WTC11 (cell line): Measurements from ENCODE around the gene HECW1. TPM values are rescaled to one million over a fixed set of nuclear protein-coding genes. Genes with fewer than 3 reads are reported as not detected.

Source experiments
- ATAC-seq: fragments of 200-7000 bp; cut with Tn5 transposase; 2 replicates; pipeline ENCODE4 v1.10.0; 2021; ENCODE audit warnings: mild to moderate bottlenecking, moderate library complexity
- CTCF ChIA-PET: fragments of 300-600 bp; sonication (Branson Sonifier 250); formaldehyde crosslinking; loops from one replicate; lab custom pipeline; 2021; ENCODE audit warnings: antibody characterized with exemption; lab: Charles Lee
- POLR2A ChIA-PET: fragments of 350-600 bp; sonication (Branson Sonifier 250); formaldehyde crosslinking; loops from one replicate; lab custom pipeline; 2021; ENCODE audit warnings: antibody characterized with exemption; lab: Charles Lee
- DNase-seq: peaks from one replicate; pipeline ENCODE4 v3.0.0; 2021; ENCODE audit warnings: low spot score
- H3K27ac Mint-ChIP-seq: 2 replicates; pipeline ENCODE4 v1.8.0; 2021; ENCODE audit warnings: mixed read lengths
- H3K27me3 Mint-ChIP-seq: 2 replicates; pipeline ENCODE4 v1.8.0; 2021; ENCODE audit warnings: low read depth, mild to moderate bottlenecking, moderate library complexity, mixed read lengths
- H3K36me3 Mint-ChIP-seq: 2 replicates; pipeline ENCODE4 v1.8.0; 2021; ENCODE audit warnings: mixed read lengths
- H3K4me1 Mint-ChIP-seq: 2 replicates; pipeline ENCODE4 v1.8.0; 2022; ENCODE audit warnings: mixed read lengths
- H3K4me3 Mint-ChIP-seq: 2 replicates; pipeline ENCODE4 v1.8.0; 2021; ENCODE audit warnings: mild to moderate bottlenecking, moderate library complexity, mixed read lengths
- H3K9me3 Mint-ChIP-seq: 2 replicates; pipeline ENCODE4 v1.8.0; 2021; ENCODE audit warnings: mixed read lengths
- AR ChIP-seq: fragments of 250-450 bp; sonication (Bioruptor Pico); IDR thresholded peaks from 2 replicates; pipeline ENCODE4 v1.9.0; 2021; ENCODE audit warnings: mild to moderate bottlenecking
- EMX1 ChIP-seq: fragments of 250-450 bp; sonication (Bioruptor Pico); IDR thresholded peaks from 2 replicates; pipeline ENCODE4 v1.8.0; 2021; ENCODE audit warnings: mild to moderate bottlenecking
- ETV6 ChIP-seq: sonication (generic); formaldehyde crosslinking; IDR thresholded peaks from 2 replicates; pipeline ENCODE4 v1.8.1; 2022; ENCODE audit warnings: mild to moderate bottlenecking, missing genetic modification reagents
- FOXP1 ChIP-seq: sonication (generic); formaldehyde crosslinking; IDR thresholded peaks from 2 replicates; pipeline ENCODE4 v1.8.0; 2022; ENCODE audit warnings: missing genetic modification reagents, mild to moderate bottlenecking, moderate library complexity, borderline replicate concordance
- GRHL2 ChIP-seq: fragments of 250-450 bp; sonication (Bioruptor Pico); IDR thresholded peaks from 2 replicates; pipeline ENCODE4 v1.8.0; 2022; ENCODE audit warnings: mild to moderate bottlenecking, moderate library complexity; ENCODE audit not compliant: insufficient replicate concordance, severe bottlenecking
- KAT7 ChIP-seq: sonication (generic); formaldehyde crosslinking; IDR thresholded peaks from 2 replicates; pipeline ENCODE4 v1.8.1; 2023; ENCODE audit warnings: missing genetic modification reagents, mild to moderate bottlenecking, borderline replicate concordance
- MYBL2 ChIP-seq: sonication (generic); formaldehyde crosslinking; IDR thresholded peaks from 2 replicates; pipeline ENCODE4 v1.8.1; 2023; ENCODE audit warnings: mild to moderate bottlenecking, moderate library complexity, missing genetic modification reagents
- NFYB ChIP-seq: sonication (generic); formaldehyde crosslinking; conservative IDR thresholded peaks from 2 replicates; pipeline ENCODE4 v1.8.0; 2022; ENCODE audit warnings: low read depth, missing genetic modification reagents
- SOX15 ChIP-seq: fragments of 250-450 bp; sonication (Bioruptor Pico); IDR thresholded peaks from 2 replicates; pipeline ENCODE4 v1.9.0; 2021; ENCODE audit warnings: mild to moderate bottlenecking
- TCF7 ChIP-seq: sonication (generic); formaldehyde crosslinking; IDR thresholded peaks from 2 replicates; pipeline ENCODE4 v1.8.0; 2022; ENCODE audit warnings: mild to moderate bottlenecking, low read depth, missing genetic modification reagents, moderate library complexity
- TEAD1 ChIP-seq: sonication (generic); formaldehyde crosslinking; IDR thresholded peaks from 2 replicates; pipeline ENCODE4 v1.8.0; 2022; ENCODE audit warnings: mild to moderate bottlenecking, missing genetic modification reagents
- USF2 ChIP-seq: sonication (generic); formaldehyde crosslinking; IDR thresholded peaks from 2 replicates; pipeline ENCODE4 v1.8.1; 2023; ENCODE audit warnings: mild to moderate bottlenecking, missing genetic modification reagents, moderate library complexity
- ZBTB21 ChIP-seq: sonication (generic); formaldehyde crosslinking; IDR thresholded peaks from 2 replicates; pipeline ENCODE4 v1.8.1; 2023; ENCODE audit warnings: mild to moderate bottlenecking, missing genetic modification reagents, borderline replicate concordance
- ZNF232 ChIP-seq: sonication (generic); formaldehyde crosslinking; IDR thresholded peaks from 2 replicates; pipeline ENCODE4 v1.8.0; 2022; ENCODE audit warnings: mild to moderate bottlenecking, missing genetic modification reagents
- ZNF263 ChIP-seq: sonication (generic); formaldehyde crosslinking; IDR thresholded peaks from 2 replicates; pipeline ENCODE4 v1.8.1; 2022; ENCODE audit warnings: low read depth, mild to moderate bottlenecking, moderate library complexity, missing genetic modification reagents
- ZNF423 ChIP-seq: fragments of 250-450 bp; sonication (Bioruptor Pico); IDR thresholded peaks from 2 replicates; pipeline ENCODE4 v2.1.2; 2022; ENCODE audit warnings: mild to moderate bottlenecking, moderate library complexity
- ZNF671 ChIP-seq: fragments of 250-450 bp; sonication (Bioruptor Pico); IDR thresholded peaks from 2 replicates; pipeline ENCODE4 v1.8.0; 2021; ENCODE audit warnings: mild to moderate bottlenecking
- total RNA-seq: library from RNA; stranded (reverse); gene quantifications from 3 replicates; pipeline ENCODE4 v1.2.3, GENCODE V29; 2021
- TF ChIP-seq, protein P1 (sequence below): sonication (generic); formaldehyde crosslinking; IDR thresholded peaks from 2 replicates; pipeline ENCODE4 v1.8.1; 2023; ENCODE audit warnings: mild to moderate bottlenecking, missing genetic modification reagents
- TF ChIP-seq, protein P2 (sequence below): sonication (generic); formaldehyde crosslinking; IDR thresholded peaks from 2 replicates; pipeline ENCODE4 v1.8.1; 2023; ENCODE audit warnings: mild to moderate bottlenecking, missing genetic modification reagents, moderate library complexity
- TF ChIP-seq, protein P3 (sequence below): sonication (generic); formaldehyde crosslinking; IDR thresholded peaks from 2 replicates; pipeline ENCODE4 v1.8.1; 2022; ENCODE audit warnings: low read depth, mild to moderate bottlenecking, moderate library complexity, missing genetic modification reagents, borderline replicate concordance
- TF ChIP-seq, protein P4 (sequence below): sonication (generic); formaldehyde crosslinking; IDR thresholded peaks from 2 replicates; pipeline ENCODE4 v1.8.1; 2023; ENCODE audit warnings: mild to moderate bottlenecking, missing genetic modification reagents, borderline replicate concordance

The HECW1 gene
- total RNA-seq, 1 experiment from 2014 or later, result 6.1 TPM

- TF ChIP-seq TCF7 (CRISPR knock-in tag) (no peak), ETV6 (CRISPR knock-in tag) (no peak), NFYB (no peak), ZBTB21 (CRISPR knock-in tag) (no peak), MYBL2 (CRISPR knock-in tag) (no peak)
Observed at GRCh38 chr7:43163885-43164284, 51.4 kb downstream of the HECW1 start (continued).

DNA sequence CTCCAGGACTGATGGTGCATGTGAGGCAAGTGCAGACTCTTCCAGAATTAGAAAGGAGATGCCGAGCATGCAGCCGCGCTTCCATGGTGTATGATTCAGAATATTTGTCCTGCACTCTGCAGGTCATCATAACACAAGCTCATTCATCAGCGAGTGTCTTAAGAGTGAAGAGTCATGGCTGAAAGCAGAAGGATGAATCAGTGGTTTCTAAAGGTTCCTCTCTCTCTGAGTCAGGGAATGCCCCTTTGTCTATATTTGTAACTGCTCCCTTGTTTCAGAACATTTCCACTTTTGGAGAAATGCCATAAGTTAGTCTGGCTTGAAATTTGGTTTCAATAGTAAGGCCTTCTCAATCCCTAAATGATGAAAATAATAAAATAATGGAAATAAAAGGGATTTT lies 52.3 kb downstream of the HECW1 start:
- POLR2A ChIA-PET, result no interaction called here

GRCh38 chr7:43166686-43167085 lies 54.2 kb downstream of the HECW1 start:
- POLR2A ChIA-PET, result no interaction called here
- no peak for ATAC-seq
- Mint-ChIP-seq H3K27me3 (no peaks in the 10 kb centered on the region), H3K9me3 (peaks cover 3% of the 10 kb centered on the region; the same call in 1 of the 2 replicates), H3K4me3 (no peak overlapping the region), H3K36me3 (no peaks in the 10 kb centered on the region), H3K4me1 (peaks cover 19% of the 10 kb centered on the region), H3K27ac (no peak overlapping the region)
- CTCF ChIA-PET, result interaction anchor here (0.6 kb wide), 1 partner anchor 96 kb away, joined by 3 read pairs; no protein-coding TSS in a partner anchor
- TF ChIP-seq ZNF671 (CRISPR knock-in tag), result no peak
- no peak for TF ChIP-seq FOXP1 (CRISPR knock-in tag)
- no peak for TF ChIP-seq ZNF423 (CRISPR knock-in tag)
- TF ChIP-seq, protein P1, sequence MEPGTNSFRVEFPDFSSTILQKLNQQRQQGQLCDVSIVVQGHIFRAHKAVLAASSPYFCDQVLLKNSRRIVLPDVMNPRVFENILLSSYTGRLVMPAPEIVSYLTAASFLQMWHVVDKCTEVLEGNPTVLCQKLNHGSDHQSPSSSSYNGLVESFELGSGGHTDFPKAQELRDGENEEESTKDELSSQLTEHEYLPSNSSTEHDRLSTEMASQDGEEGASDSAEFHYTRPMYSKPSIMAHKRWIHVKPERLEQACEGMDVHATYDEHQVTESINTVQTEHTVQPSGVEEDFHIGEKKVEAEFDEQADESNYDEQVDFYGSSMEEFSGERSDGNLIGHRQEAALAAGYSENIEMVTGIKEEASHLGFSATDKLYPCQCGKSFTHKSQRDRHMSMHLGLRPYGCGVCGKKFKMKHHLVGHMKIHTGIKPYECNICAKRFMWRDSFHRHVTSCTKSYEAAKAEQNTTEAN (CRISPR knock-in tag), result no peak
- TF ChIP-seq, protein P2, sequence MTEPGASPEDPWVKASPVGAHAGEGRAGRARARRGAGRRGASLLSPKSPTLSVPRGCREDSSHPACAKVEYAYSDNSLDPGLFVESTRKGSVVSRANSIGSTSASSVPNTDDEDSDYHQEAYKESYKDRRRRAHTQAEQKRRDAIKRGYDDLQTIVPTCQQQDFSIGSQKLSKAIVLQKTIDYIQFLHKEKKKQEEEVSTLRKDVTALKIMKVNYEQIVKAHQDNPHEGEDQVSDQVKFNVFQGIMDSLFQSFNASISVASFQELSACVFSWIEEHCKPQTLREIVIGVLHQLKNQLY (CRISPR knock-in tag), result no peak
- TF ChIP-seq, protein P3, sequence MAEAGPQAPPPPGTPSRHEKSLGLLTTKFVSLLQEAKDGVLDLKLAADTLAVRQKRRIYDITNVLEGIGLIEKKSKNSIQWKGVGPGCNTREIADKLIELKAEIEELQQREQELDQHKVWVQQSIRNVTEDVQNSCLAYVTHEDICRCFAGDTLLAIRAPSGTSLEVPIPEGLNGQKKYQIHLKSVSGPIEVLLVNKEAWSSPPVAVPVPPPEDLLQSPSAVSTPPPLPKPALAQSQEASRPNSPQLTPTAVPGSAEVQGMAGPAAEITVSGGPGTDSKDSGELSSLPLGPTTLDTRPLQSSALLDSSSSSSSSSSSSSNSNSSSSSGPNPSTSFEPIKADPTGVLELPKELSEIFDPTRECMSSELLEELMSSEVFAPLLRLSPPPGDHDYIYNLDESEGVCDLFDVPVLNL (CRISPR knock-in tag), result no peak
- no peak for TF ChIP-seq GRHL2 (CRISPR knock-in tag)
- TF ChIP-seq EMX1 (CRISPR knock-in tag), result no peak
- TF ChIP-seq TEAD1 (CRISPR knock-in tag), result no peak
- DNase-seq, result no peak

More for the DNA sequence above, 52.3 kb downstream of the HECW1 start:
- peaks cover 3% of the 10 kb centered on the region; the same call in 1 of the 2 replicates for H3K9me3 Mint-ChIP-seq
- H3K27me3 Mint-ChIP-seq, result no peaks in the 10 kb centered on the region
- H3K4me3 Mint-ChIP-seq, result no peak overlapping the region
- TF ChIP-seq ZNF263 (CRISPR knock-in tag), result no peak
- no peak for TF ChIP-seq KAT7 (CRISPR knock-in tag)
- TF ChIP-seq USF2 (CRISPR knock-in tag), result no peak
- TF ChIP-seq ZNF232, result no peak
- TF ChIP-seq EMX1 (CRISPR knock-in tag), result no peak
- ATAC-seq (no peak), DNase-seq (no peak)
- CTCF ChIA-PET, result no interaction called here
- no peak overlapping the region for H3K27ac Mint-ChIP-seq
- no peaks in the 10 kb centered on the region for H3K36me3 Mint-ChIP-seq
- H3K4me1 Mint-ChIP-seq, result peaks cover 2% of the 10 kb centered on the region

GRCh38 chr7:43169076-43169475 lies 56.6 kb downstream of the HECW1 start:
- Mint-ChIP-seq H3K4me1 (peaks cover 27% of the 10 kb centered on the region), H3K27me3 (no peaks in the 10 kb centered on the region), H3K9me3 (no peaks in the 10 kb centered on the region), H3K36me3 (no peaks in the 10 kb centered on the region), H3K27ac (no peak overlapping the region), H3K4me3 (no peak overlapping the region)
- ATAC-seq (no peak), DNase-seq (no peak)
- ChIA-PET CTCF (interaction anchor here (0.7 to 1.2 kb wide), 3 partner anchors 10 to 270 kb away, joined by 3 to 4 read pairs (median 3); no protein-coding TSS in a partner anchor), POLR2A (interaction anchor here (0.6 to 0.7 kb wide), 2 partner anchors 92 to 223 kb away, joined by 3 to 4 read pairs; no protein-coding TSS in a partner anchor)
- TF ChIP-seq ZNF263 (CRISPR knock-in tag) (no peak), AR (CRISPR knock-in tag) (no peak), SOX15 (CRISPR knock-in tag) (no peak)
- TF ChIP-seq, protein P4, sequence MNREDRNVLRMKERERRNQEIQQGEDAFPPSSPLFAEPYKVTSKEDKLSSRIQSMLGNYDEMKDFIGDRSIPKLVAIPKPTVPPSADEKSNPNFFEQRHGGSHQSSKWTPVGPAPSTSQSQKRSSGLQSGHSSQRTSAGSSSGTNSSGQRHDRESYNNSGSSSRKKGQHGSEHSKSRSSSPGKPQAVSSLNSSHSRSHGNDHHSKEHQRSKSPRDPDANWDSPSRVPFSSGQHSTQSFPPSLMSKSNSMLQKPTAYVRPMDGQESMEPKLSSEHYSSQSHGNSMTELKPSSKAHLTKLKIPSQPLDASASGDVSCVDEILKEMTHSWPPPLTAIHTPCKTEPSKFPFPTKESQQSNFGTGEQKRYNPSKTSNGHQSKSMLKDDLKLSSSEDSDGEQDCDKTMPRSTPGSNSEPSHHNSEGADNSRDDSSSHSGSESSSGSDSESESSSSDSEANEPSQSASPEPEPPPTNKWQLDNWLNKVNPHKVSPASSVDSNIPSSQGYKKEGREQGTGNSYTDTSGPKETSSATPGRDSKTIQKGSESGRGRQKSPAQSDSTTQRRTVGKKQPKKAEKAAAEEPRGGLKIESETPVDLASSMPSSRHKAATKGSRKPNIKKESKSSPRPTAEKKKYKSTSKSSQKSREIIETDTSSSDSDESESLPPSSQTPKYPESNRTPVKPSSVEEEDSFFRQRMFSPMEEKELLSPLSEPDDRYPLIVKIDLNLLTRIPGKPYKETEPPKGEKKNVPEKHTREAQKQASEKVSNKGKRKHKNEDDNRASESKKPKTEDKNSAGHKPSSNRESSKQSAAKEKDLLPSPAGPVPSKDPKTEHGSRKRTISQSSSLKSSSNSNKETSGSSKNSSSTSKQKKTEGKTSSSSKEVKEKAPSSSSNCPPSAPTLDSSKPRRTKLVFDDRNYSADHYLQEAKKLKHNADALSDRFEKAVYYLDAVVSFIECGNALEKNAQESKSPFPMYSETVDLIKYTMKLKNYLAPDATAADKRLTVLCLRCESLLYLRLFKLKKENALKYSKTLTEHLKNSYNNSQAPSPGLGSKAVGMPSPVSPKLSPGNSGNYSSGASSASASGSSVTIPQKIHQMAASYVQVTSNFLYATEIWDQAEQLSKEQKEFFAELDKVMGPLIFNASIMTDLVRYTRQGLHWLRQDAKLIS, result no peak
